GM19397 (cell line): Measurements from ENCODE around the gene UGT2B11.
"Not testable (repeated sequence)": the region's sequence is repeated elsewhere in the genome, so short reads cannot be mapped to it uniquely, and the experiment has no call there.

ENCODE experiments used
- ATAC-seq: cut with Tn5 transposase; IDR thresholded peaks from one replicate; pipeline ENCODE4 v1.9.1; 2021; ENCODE audit warnings: mild to moderate bottlenecking, moderate library complexity; ENCODE audit not compliant: unreplicated experiment

UGT2B11 gene

DNA sequence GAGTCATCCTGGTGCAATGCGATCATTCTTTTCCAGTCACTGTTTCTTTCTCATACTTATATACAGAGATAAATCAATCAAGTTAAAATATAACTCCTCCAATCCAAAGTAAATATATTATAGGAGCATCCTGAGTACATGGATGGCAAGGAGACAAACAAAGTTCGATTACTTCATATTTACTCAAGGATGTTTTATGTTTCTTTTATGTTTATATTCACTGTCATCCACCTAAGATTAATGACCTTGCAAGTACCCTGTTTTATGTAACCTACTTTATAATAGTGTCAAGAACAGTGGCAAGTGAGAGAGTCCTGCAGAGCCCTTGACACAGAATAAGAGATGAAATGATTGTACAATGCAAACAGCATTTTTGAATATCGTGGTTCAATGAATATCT is at the start of gene UGT2B11:
Gene UGT2B11, minus strand, starts transcription at position 33 of the 400 bp plus-strand sequence. Its CDS starts 26 bp downstream, at position 7.
- ATAC-seq = no peak

DNA sequence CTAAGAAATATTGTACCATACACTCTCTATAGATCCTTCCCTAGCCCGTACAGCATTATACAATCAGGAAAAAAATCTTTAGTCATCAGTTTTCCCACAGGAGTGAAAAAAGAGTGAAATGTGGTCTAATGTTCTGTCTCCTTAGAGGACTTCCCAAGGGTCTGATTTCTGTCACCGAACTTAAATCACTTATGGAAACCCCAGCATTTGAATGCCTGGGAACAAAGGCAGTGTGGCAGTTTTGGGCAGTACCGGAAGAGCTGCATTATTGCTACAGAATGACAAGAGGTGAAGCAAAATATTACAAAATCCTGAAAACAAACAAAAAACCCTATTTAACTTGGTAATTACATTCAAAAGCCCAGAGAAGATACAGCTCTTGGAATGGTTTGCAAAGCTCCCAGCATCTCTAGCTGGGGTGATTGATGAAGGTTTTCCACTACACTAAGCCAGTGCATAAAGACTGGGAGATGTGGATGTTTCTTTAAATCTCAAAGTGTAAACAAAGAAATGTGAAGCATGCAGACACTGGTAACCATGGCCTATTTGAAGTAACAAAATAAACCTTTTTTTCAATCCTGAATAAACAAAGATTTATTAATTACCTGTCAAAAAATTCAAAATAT is 38.7 kb upstream of the UGT2B11 start:
- ATAC-seq = not testable (repeated sequence)

DNA sequence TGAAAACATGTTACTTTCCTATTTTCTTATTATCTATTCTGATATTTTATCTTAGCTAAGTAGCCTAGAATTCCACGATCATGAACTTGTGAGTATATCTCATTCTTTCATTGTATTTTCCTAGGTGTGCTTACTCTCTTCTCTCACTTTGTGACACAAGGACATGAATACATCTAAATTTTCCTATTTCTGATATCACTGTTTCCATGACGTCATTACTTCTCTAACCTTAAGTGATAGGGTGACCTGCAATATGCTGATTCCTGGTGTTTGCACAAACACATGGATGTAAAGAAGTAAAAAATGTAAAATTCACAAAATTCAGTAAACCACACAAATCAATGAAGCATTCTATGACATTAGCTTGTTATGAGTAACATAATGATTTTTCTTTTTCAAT is 36.3 kb upstream of the UGT2B11 start:
- not testable (repeated sequence) for ATAC-seq

DNA sequence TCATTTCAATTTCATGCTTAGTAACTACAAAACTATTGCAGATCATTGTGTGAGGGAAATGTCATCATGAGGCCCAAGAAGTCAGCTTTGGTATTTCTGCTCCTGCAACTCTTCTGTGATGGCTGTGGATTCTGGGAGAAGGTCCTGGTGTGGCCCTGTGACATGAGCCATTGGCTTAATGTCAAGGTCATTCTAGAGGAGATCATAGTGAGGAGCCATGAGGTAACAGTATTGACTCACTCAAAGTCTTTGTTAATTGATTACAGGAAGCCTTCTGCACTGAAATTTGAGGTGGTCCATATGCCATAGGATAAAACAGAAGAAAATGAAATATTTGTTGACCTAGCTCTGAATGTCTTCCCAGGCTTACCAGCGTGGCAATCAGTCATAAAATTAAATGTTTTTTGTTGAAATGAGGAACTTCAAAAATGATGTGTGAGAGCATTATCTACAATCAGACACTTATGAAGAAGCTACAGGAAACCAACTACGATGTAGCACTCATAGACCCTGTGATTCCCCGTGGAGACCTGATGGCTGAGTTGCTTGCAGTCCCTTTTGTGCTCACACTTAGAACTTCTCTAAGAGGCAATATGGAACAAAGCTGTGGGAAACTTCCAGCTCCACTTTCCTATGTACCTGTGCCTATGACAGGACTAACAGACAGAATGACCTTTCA is 28.2 kb upstream of the UGT2B11 start:
- not testable (repeated sequence) for ATAC-seq

DNA sequence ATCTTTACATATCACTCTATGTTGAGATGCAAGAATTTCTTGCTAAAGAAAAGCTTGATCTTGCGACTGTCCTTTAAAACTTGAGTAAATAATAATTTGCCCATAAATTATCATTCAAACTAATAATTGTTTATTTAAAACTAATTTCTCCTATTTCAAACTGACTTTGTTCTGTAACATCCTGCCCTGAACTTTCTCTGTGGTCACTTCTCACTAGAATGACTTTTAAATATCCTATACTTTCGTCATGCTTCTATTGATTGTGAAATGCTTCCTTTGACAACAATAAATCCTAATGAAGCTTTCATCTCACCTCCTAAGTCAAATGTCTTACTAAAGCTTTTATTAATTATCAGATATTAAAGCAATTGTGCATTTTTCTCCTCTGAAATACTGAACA is 27.2 kb upstream of the UGT2B11 start:
- not testable (repeated sequence) for ATAC-seq

DNA sequence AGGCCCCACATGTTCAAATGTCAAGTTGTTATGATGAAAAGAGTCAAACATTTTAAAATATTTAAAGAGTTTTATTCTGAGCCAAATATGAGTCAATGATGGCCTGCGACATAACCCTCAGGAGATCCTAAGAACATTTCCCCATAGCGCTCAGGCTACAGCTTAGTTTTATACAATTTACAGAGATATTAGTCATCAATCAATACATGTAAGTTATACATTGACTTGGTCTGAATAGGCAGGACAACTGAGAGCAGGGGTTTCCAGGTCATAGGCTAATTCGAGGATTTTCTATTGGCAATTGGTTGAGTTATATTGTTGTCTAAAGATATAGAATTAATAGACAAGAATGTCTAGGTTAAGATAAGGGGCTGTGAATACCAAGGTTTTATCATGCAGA is 26.2 kb upstream of the UGT2B11 start:
- ATAC-seq = not testable (repeated sequence)

DNA sequence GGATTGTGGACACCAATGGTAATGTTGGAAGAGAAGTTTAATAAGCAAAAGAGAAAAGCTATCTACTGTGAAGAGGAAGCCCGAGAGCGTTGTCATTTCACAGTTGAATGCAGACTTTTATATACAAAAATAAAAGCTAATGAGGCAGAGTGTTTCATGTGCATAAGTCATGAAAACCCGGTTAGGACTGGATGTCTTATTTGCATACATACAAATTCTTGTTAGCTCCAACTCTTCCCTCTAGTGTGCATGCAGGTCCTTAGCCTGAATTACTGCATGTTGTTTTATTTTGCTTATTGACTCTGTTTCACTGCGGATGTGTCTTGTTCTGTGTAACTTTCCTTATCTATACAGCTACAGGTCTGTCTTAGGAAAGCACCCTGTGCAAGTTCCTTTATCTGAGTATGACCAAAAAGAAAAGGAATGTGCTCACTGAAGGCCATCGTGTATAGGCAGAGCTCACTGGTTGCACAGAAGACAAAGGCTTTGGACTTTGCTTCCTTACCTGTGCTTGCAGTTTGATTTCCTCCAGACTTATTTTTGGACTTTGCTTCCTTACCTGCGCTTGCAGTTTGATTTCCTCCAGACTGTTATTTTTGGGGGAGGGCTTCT is 25.1 kb upstream of the UGT2B11 start:
- ATAC-seq = no peak

DNA sequence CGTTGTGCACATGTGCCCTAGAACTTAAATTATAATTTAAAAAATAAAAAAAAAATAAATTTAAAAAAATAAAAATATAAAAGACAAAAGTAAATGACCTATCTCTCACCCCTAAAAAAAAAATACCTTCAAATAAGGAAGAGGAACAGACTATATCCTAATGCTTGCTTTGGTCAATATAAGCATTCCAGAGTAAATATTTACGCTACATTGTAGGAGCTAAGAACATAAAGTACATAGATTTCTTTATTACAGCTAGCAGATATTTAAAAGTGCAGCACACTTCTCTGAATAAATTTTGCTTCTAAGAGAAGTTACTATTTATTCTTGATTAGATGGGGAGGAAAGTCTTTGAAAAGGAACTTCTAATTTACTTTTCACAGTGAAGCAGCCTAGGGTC is 24.5 kb upstream of the UGT2B11 start:
- no peak for ATAC-seq

DNA sequence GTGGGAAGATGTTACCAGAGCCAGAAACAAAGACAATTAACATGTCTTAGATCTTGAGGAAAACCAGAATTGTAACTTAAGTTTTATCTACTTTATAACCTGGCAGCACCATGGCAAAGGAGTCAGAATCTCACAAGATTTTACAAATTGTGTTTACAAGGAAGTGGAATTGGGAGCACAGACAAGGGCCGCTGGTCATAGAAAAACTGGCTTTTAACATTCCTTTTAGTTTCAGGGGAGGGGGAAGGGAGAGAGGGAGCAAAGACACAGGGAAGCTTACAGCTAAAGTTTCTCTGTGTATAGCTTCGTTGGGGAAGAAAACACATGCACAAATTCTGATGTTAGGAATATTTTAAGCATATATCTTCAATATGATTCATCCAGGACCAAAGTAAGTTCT is 10.3 kb upstream of the UGT2B11 start:
- ATAC-seq = no peak

DNA sequence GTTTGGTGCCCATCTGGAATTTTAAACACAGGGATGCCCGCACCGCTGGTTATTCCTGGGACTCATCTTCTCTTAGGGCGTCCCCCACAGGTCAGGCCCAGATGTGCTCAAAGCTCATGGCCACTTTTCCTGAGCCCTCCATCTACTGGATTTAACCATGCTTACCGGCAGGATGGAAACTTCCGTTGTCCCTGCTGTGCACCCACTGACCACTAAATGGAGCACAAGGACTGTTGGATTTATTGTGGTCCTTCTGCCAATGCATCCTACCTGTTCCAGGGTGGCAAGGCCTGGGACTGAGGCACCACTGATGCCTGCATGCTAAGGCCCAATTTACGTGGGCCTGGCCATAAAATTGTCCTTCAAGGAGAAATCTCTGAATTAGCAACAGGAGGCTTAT is 8.7 kb upstream of the UGT2B11 start:
- ATAC-seq = not testable (repeated sequence)

DNA sequence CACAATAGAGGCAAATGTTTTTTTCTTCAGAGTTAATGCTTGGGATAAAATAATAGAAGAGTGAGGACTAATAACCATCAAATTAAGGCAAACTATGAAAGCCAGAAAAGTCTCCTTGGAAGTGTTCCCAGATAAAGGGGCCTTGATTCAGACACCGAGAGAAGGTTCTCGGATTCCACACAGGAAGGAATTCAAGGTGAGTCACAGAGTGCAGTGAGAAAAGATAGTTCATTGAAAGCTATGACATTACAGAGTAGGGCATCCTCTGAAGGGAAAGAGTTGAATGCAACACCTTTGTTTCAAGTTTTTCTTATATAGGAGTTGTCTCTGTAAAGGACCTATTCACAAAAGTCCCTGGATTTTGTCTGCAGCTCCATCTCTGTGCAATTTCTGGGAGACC is 3.9 kb upstream of the UGT2B11 start:
- ATAC-seq = not testable (repeated sequence)

DNA sequence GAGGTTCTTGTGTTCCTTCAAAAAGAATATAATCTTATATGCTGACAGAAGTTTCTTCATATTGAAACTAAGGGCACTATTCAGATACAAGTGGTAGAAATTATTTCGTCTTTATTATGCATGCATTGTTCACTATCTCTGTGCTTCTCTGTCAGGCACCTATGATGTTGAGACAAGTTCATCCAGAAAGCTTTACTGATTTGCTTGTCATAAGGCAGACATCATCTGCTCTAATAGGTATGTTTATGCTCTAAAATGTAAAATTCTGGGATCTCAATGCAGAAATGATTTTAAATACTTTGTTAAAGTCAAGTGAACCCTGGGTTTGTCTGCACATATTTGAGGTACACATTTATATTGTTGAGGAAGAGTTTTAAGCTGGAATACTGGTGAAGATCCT is 3.6 kb downstream of the UGT2B11 start:
- no peak for ATAC-seq

DNA sequence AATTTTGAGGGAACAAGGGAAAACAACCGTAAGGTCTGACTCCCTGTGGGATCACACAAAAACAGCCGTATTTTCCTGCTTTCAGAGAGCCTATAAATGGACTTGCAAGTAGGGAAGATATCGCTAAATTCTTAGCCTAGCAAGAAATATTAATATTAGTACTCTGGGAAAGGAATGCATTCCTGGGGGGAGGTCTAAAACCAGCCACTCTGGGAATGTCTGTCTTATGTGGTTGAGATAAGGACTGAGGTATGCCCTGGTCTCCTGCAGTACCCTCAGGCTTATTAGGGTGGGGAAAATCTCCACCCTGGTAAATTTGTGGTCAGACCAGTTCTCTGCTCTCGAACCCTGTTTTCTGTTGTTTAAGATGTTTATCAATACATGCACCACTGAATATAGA is 16.0 kb downstream of the UGT2B11 start:
- not testable (repeated sequence) for ATAC-seq

DNA sequence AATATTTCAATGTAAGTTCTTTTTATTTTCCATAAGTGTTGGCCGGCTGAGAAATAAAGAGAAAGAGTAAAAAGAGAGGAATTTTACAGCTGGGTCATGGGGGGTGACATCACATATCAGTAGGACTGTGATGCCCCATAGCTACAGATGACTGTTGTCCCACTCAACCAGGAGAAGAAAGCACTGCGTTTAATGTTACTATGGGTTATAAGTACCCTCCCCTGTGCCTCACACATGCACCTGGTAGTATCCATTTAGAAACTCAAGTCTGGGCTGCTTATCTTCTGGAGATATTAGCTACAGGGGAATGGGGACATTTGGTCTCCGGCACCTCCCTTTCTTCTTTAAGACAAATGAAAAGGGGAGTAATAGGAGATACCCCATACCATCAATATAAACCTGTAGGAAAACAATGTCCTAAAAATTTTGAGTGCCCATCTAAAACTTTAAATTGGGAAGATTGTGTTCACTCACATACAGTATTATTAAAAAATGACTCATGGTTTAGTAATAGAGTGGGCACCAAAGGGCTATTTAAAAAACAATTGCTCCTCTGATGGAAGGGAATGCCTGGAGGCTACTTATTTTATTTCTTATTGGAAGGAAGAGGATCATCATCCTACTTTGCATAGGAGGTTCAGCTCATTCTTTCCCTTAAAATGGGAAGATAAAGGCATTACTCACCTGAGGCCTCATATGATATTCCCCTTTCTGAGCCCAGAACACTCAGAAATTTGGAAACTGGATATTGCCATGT is 18.2 kb downstream of the UGT2B11 start:
- no peak for ATAC-seq

DNA sequence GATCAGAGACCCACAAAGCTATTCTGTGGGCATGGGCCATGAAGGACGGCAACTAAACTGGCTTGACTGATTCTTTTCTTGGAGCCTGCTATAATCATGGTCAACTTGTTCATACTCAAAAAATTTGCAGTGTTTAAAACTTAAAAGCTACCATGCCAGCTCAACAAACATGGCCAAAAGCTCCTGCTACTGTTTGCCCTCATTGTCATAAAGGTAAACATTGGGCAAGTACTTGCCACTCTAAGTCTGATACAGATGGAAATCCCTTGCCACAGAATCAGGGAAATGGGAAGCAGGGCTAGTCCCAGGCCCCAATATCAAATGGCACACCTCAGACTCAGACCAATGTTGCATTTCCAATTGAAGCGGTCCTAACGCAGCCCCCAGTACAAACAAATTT is 20.4 kb downstream of the UGT2B11 start:
- ATAC-seq = no peak

DNA sequence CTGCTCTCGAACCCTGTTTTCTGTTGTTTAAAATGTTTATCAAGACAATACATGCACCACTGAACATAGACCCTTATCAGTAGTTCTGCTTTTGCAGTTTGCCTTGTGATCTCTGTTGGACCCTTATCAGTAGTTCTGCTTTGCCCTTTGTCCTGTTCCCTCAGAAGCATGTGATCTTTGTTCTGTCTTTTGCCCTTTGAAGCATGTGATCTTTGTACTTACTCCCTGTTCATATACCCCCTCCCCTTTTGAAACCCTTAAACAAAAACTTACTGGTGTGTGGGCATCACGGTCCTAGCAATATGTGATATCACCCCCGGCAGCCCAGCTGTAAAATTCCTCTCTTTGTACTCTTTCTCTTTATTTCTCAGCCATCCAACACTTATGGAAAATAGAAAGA is 22.6 kb downstream of the UGT2B11 start:
- not testable (repeated sequence) for ATAC-seq

DNA sequence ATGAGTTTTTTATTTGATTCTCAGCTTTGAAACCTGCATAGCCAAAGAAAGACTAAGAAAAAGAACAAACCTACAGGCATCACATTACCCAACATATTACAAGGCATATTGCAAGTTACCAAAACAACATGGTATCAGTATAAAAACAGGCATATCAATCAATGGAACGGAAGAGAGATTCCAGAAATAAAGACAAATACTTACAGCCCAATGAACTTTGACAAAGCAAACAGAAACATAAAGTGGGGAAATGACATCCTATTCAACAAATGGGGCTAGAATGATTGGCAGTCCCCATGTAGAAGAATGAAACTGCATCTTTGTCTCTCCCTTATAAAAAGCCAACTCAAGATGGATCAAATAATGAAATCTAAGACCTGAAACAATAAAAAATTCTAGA is 23.9 kb downstream of the UGT2B11 start:
- ATAC-seq = not testable (repeated sequence)

DNA sequence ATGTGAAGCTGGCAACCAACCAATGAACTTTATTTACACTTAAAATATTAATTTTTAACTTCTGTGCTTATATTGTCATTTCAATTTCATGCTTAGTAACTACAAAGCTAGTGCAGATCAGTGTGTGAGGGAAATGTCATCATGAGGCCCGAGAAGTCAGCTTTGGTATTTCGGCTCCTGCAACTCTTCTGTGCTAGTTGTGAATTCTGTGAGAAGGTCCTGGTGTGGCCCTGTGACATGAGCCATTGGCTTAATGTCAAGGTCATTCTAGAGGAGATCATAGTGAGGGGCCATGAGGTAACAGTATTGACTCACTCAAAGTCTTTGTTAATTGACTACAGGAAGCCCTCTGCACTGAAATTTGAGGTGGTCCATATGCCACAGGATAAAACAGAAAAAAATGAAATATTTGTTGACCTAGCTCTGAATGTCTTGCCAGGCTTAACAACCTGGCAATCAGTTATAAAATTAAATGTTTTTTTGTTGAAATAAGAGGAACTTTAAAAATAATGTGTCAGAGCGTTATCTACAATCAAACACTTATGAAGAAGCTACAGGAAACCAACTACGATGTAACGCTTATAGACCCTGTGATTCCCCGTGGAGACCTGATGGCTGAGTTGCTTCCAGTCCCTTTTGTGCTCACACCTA is 32.9 kb downstream of the UGT2B11 start:
- ATAC-seq = not testable (repeated sequence)

DNA sequence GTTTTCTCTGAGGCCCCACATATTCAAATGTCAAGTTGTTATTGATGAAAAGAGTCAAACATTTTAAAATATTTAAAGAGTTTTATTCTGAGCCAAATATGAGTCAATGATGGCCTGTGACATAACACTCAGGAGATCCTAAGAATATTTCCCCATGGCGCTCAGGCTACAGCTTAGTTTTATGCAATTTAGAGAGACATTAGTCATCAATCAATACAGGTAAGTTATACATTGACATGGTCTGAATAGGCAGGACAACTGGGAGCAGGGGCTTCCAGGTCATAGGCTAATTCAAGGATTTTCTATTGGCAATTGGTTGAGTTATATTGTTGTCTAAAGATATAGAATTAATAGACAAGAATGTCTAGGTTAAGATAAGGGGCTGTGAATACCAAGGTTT is 34.7 kb downstream of the UGT2B11 start:
- not testable (repeated sequence) for ATAC-seq

DNA sequence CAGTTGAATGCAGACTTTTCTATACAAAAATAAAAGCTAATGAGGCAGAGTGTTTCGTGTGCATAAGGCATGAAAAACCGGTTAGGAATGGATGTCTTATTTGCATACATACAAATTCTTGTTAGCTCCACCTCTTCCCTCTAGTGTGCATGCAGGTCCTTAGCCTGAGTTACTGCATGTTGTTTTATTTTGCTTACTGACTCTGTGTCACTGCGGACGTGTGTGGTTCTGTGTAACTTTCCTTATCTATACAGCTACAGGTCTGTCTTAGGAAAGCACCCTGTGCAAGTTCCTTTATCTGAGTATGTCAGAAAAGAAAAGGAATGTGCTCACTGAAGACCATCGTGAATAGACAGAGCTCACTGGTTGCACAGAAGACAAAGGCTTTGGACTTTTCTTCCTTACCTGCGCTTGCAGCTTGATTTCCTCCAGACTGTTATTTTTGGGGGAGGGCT is 35.8 kb downstream of the UGT2B11 start:
- not testable (repeated sequence) for ATAC-seq
